IMR-90 (cell line): ENCODE results near the gene COA1. TPM values are rescaled to one million over a fixed set of nuclear protein-coding genes. Genes with fewer than 3 reads are reported as not detected.

Experiments used
- ATAC-seq: fragments of 200-7000 bp; cut with Tn5 transposase; 2 replicates; pipeline ENCODE4 v1.9.1; 2020; ENCODE audit warnings: low read depth, mild to moderate bottlenecking, moderate library complexity
- BruUV-seq: library from RNA; stranded (reverse); fragments of 400-500 nt; replicated peaks from 2 replicates; lab custom pipeline; 2021; lab: Mats Ljungman, UMichigan
- CTCF ChIA-PET: fragments of 300-600 bp; formaldehyde crosslinking; extraction: SDS; loops from one replicate; lab custom pipeline; 2021; ENCODE audit warnings: antibody characterized with exemption; lab: Yijun Ruan, JAX
- POLR2A ChIA-PET: fragments of 300-600 bp; sonication (Branson Sonifier 250); formaldehyde crosslinking; loops from one replicate; lab custom pipeline; 2022; ENCODE audit warnings: antibody characterized with exemption; ENCODE audit not compliant: unreplicated experiment; lab: Charles Lee
- DNase-seq: peaks from one replicate; pipeline ENCODE4 v3.0.0; 2013
- H2AFZ ChIP-seq: replicated peaks from 2 replicates; pipeline ENCODE3; 2013; ENCODE audit warnings: low read length, mild to moderate bottlenecking; ENCODE audit not compliant: poor library complexity
- H2AK5ac ChIP-seq: 2 replicates; pipeline ENCODE4 v1.6.1; 2013; ENCODE audit warnings: low read depth, low read length, inconsistent platforms
- H2AK9ac ChIP-seq: replicated peaks from 2 replicates; pipeline ENCODE3; 2013; ENCODE audit warnings: mild to moderate bottlenecking, low read depth, low read length, moderate library complexity; ENCODE audit not compliant: poor library complexity
- H2BK120ac ChIP-seq: 2 replicates; pipeline ENCODE4 v1.6.1; 2013; ENCODE audit warnings: low read depth, low read length, inconsistent platforms
- H2BK15ac ChIP-seq: 3 replicates; pipeline ENCODE4 v1.6.1; 2013; ENCODE audit warnings: low read depth, low read length, inconsistent platforms
- H2BK20ac ChIP-seq: 2 replicates; pipeline ENCODE4 v1.6.1; 2013; ENCODE audit warnings: low read depth, mild to moderate bottlenecking, inconsistent platforms, low read length, moderate library complexity
- H2BK5ac ChIP-seq: 2 replicates; pipeline ENCODE4 v1.6.1; 2013; ENCODE audit warnings: mild to moderate bottlenecking, low read depth, low read length, inconsistent platforms; ENCODE audit not compliant: poor library complexity, severe bottlenecking
- H3K14ac ChIP-seq: replicated peaks from 2 replicates; pipeline ENCODE4 v1.6.1; 2013; ENCODE audit warnings: low read depth, low read length, inconsistent platforms
- H3K18ac ChIP-seq: 2 replicates; pipeline ENCODE4 v1.6.1; 2013; ENCODE audit warnings: low read depth, low read length, control low read depth
- H3K23ac ChIP-seq: 2 replicates; pipeline ENCODE4 v1.6.1; 2013; ENCODE audit warnings: low read depth, low read length, inconsistent platforms
- H3K27ac ChIP-seq: 2 replicates; pipeline ENCODE4 v1.5.1; 2013; ENCODE audit warnings: mild to moderate bottlenecking, control low read depth, low read length; ENCODE audit not compliant: insufficient read depth
- H3K27me3 ChIP-seq: 2 replicates; pipeline ENCODE4 v1.6.1; 2013; ENCODE audit warnings: low read length; ENCODE audit not compliant: control insufficient read depth, insufficient read depth
- H3K36me3 ChIP-seq: 2 replicates; pipeline ENCODE4 v1.6.1; 2013; ENCODE audit warnings: low read length, mixed read lengths; ENCODE audit not compliant: control insufficient read depth, insufficient read depth
- H3K4ac ChIP-seq: 2 replicates; pipeline ENCODE4 v1.6.1; 2013; ENCODE audit warnings: low read depth, low read length, inconsistent platforms
- H3K4me1 ChIP-seq: 2 replicates; pipeline ENCODE4 v1.6.1; 2013; ENCODE audit warnings: low read length, mixed read lengths; ENCODE audit not compliant: control insufficient read depth, insufficient read depth
- H3K4me2 ChIP-seq: 2 replicates; pipeline ENCODE4 v1.6.1; 2013; ENCODE audit warnings: low read depth, mild to moderate bottlenecking, control low read depth, low read length, moderate library complexity
- H3K4me3 ChIP-seq: 2 replicates; pipeline ENCODE4 v1.5.1; 2013; ENCODE audit warnings: low read depth, mild to moderate bottlenecking, control low read depth, low read length, moderate library complexity; ENCODE audit not compliant: insufficient read depth
- H3K56ac ChIP-seq: 2 replicates; pipeline ENCODE4 v1.6.1; 2013; ENCODE audit warnings: low read length, inconsistent platforms; ENCODE audit not compliant: insufficient read depth; ENCODE audit errors: extremely low read depth
- H3K79me1 ChIP-seq, 2 experiments: 2 replicates each; pipeline ENCODE4 v1.6.1; 2013; ENCODE audit warnings: low read length in 2 of 2, inconsistent platforms in 1 of 2, low read depth in 1 of 2
- H3K9ac ChIP-seq: 2 replicates; pipeline ENCODE4 v1.6.1; 2013; ENCODE audit warnings: low read depth, low read length, control low read depth
- H3K9me1 ChIP-seq: 2 replicates; pipeline ENCODE4 v1.6.1; 2013; ENCODE audit warnings: low read length, inconsistent platforms; ENCODE audit not compliant: insufficient read depth
- H3K9me3 ChIP-seq: 2 replicates; pipeline ENCODE4 v1.6.1; 2013; ENCODE audit warnings: low read length; ENCODE audit not compliant: control insufficient read depth, insufficient read depth
- H4K20me1 ChIP-seq: 2 replicates; pipeline ENCODE4 v1.6.1; 2013; ENCODE audit warnings: low read length, inconsistent platforms; ENCODE audit not compliant: insufficient read depth
- H4K5ac ChIP-seq: 2 replicates; pipeline ENCODE4 v1.6.1; 2013; ENCODE audit warnings: mild to moderate bottlenecking, low read depth, low read length, control low read depth
- H4K8ac ChIP-seq, 2 experiments: 2 replicates each; pipeline ENCODE4 v1.6.1; 2013; ENCODE audit warnings: low read depth in 2 of 2, low read length in 2 of 2, control low read depth in 1 of 2, inconsistent platforms in 1 of 2
- H4K91ac ChIP-seq: 2 replicates; pipeline ENCODE4 v1.6.1; 2013; ENCODE audit warnings: low read depth, low read length, inconsistent platforms; ENCODE audit not compliant: insufficient read depth
- BHLHE40 ChIP-seq: fragments of 150-350 bp; IDR thresholded peaks from 2 replicates; pipeline ENCODE4 v1.6.1; 2016; ENCODE audit warnings: mild to moderate bottlenecking, low read depth, low read length
- CEBPB ChIP-seq: IDR thresholded peaks from 2 replicates; pipeline ENCODE4 v1.6.1; 2012; ENCODE audit warnings: low read depth, low read length, improper control_type of control experiment
- CHD1 ChIP-seq: IDR thresholded peaks from 2 replicates; pipeline ENCODE4 v1.6.1; 2012; ENCODE audit warnings: low read depth, low read length, improper control_type of control experiment
- FOS ChIP-seq: fragments of 150-350 bp; IDR thresholded peaks from 2 replicates; pipeline ENCODE4 v1.6.1; 2016; ENCODE audit warnings: low read depth, low read length
- MAFK ChIP-seq: IDR thresholded peaks from 2 replicates; pipeline ENCODE4 v1.6.1; 2012; ENCODE audit warnings: low read depth, low read length, improper control_type of control experiment
- MAZ ChIP-seq: IDR thresholded peaks from 2 replicates; pipeline ENCODE4 v1.6.1; 2012; ENCODE audit warnings: low read depth, mild to moderate bottlenecking, low read length, improper control_type of control experiment, moderate library complexity, borderline replicate concordance
- MXI1 ChIP-seq: IDR thresholded peaks from 2 replicates; pipeline ENCODE4 v1.6.1; 2012; ENCODE audit warnings: low read depth, mild to moderate bottlenecking, low read length, moderate library complexity, borderline replicate concordance
- NFE2L2 ChIP-seq: fragments of 150-350 bp; IDR thresholded peaks from 2 replicates; pipeline ENCODE4 v1.6.1; 2016; ENCODE audit warnings: low read depth, mild to moderate bottlenecking, low read length
- POLR2A ChIP-seq: IDR thresholded peaks from 2 replicates; pipeline ENCODE4 v1.6.1; 2012; ENCODE audit warnings: mild to moderate bottlenecking, low read depth, low read length
- RAD21 ChIP-seq: IDR thresholded peaks from 2 replicates; pipeline ENCODE4 v1.6.1; 2012; ENCODE audit warnings: low read length, improper control_type of control experiment
- RCOR1 ChIP-seq: IDR thresholded peaks from 2 replicates; pipeline ENCODE4 v1.6.1; 2012; ENCODE audit warnings: mild to moderate bottlenecking, low read length, improper control_type of control experiment; ENCODE audit not compliant: insufficient replicate concordance
- WGBS, 2 experiments: methylation state at CpG; one replicate each; pipeline versions ENCODE4 v1.1.5 to v1.1.7; 2013; ENCODE audit warnings: missing lambda C conversion rate in 2 of 2; ENCODE audit not compliant: insufficient read length in 1 of 2; ENCODE audit errors: extremely low coverage in 2 of 2; 5-methylcytosine and 5-hydroxymethylcytosine counted together
- dilution Hi-C: fragments of 300-500 bp; cut with HindIII; formaldehyde crosslinking; loops from one replicate; pipeline ENCODE4 v1.14.3; 2018; ENCODE audit warnings: low sequenced_read_pairs; ENCODE audit not compliant: unreplicated experiment
- in situ Hi-C: fragments of 300-500 bp; cut with MboI; formaldehyde crosslinking; loops from 3 replicates; pipeline ENCODE4 v1.14.3; 2019; ENCODE audit warnings: low sequenced_read_pairs, inconsistent platforms, mixed read lengths
- intact Hi-C: fragments of 100-400 bp; cut with micrococcal nuclease; formaldehyde crosslinking; loops from 2 replicates; pipeline ENCODE4 v1.10.0; 2022
- polyA plus RNA-seq, 3 experiments: library from polyadenylated mRNA; depleted of rRNA; stranded (reverse); fragments of >200 nt; gene quantifications; 2 replicates each; pipeline ENCODE4 v1.2.3, GENCODE V29; 2012; ENCODE audit warnings: low replicate concordance in 1 of 3
- total RNA-seq: library from RNA; depleted of rRNA; stranded (reverse); fragments of >200 nt; gene quantifications from 2 replicates; pipeline ENCODE4 v1.2.3, GENCODE V29; 2012
- TF ChIP-seq, protein P1 (sequence below): fragments of 150-350 bp; IDR thresholded peaks from 2 replicates; pipeline ENCODE4 v1.6.1; 2016; ENCODE audit warnings: low read depth, mild to moderate bottlenecking, low read length, moderate library complexity, borderline replicate concordance
- TF ChIP-seq, protein P2 (sequence below): conservative IDR thresholded peaks from 2 replicates; pipeline ENCODE4 v1.5.1; 2012; ENCODE audit warnings: mild to moderate bottlenecking, low read depth, low read length, improper control_type of control experiment
- TF ChIP-seq, protein P3 (sequence below): fragments of 150-350 bp; IDR thresholded peaks from 2 replicates; pipeline ENCODE4 v1.6.1; 2017; ENCODE audit warnings: mild to moderate bottlenecking, antibody characterized with exemption, low read length, low read depth

The COA1 gene
- total and polyA plus RNA-seq, 2 of the 4 experiments (the other 2 are of a cell fraction) = 34.2 to 59.5 TPM

DNA sequence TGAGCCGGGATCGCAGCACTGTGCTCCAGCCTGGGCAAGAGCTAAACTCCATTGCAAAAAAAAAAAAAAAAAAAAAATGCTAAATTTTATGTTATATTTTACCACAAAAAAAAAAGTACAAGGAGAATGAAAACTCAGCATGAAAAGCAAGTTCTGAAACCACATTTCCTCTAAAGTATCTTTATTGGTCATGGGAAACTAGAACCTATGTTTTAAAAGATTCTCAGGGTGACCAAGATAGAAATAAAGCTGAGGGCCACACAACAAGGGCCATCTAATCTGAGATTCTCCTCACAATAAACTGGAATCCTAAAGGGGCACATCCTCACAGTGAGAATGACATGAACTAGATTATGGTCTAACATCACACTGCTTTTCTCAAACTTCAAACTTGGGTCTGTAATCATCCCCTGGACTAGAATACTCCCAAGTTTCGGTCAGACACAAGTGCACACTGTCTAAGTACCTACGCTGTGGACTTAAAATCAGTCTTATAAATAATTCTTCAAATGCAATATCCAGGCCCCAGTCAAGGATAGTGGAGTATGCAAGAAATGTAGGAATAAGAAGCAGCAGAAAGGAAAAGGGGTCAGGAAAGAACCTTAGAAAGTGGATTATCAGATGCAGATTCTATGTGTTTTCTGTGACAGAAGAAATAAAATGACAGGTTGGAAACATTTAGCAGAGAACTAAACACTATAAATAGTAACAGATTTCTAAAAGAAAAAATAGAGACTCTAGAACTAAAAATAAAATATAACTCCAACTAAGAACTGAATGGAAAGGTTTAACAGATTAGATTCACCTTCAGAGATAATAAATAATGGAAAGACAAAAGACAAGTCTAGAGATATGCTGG is 49.9 kb downstream of the COA1 start:
- Histone ChIP-seq H3K27ac (no peak overlapping the region), H4K91ac (no peak overlapping the region), H4K20me1 (no peaks in the 10 kb centered on the region), H2BK15ac (no peak overlapping the region; the same call in 2 of the 3 replicates), H3K4me2 (no peak overlapping the region), H3K9me3 (no peaks in the 10 kb centered on the region), H2BK120ac (peak overlapping the region; percentile 52; the same call in 1 of the 2 replicates), H4K5ac (no peak overlapping the region), H3K9me1 (no peaks in the 10 kb centered on the region), H2AFZ (no peak overlapping the region), H3K27me3 (no peaks in the 10 kb centered on the region), H3K4ac (no peak overlapping the region), H3K4me1 (no peaks in the 10 kb centered on the region), H2AK9ac (no peak overlapping the region), H3K23ac (peak overlapping the region; percentile 45; the same call in 1 of the 2 replicates), H3K18ac (peak overlapping the region; percentile 59; the same call in 1 of the 2 replicates), H3K56ac (no peak overlapping the region), H2BK20ac (0 out of 2 replicates have a peak overlapping the region, but pooled peaks have one; percentile 59), H3K9ac (no peak overlapping the region), H4K8ac (no peak overlapping the region; a peak in 1 of 4 replicates), H3K4me3 (no peak overlapping the region), H2AK5ac (0 out of 2 replicates have a peak overlapping the region, but pooled peaks have one; percentile 43), H2BK5ac (no peak overlapping the region), H3K14ac (peak overlapping the region; percentile 30; the same call in 1 of the 2 replicates), H3K36me3 (no peaks in the 10 kb centered on the region), H3K79me1 (peaks cover 13 to 31% of the 10 kb centered on the region in 2 experiments)
- no CpG with 5 or more reads among the region's 4 CpGs for WGBS, 2 experiments
- intact Hi-C loops = no loop called here
- in situ Hi-C loops = no loop called here
- BruUV-seq = no TSS peak
- ChIA-PET POLR2A (no interaction called here), CTCF (interaction anchor here (1.0 kb wide), 1 partner anchor 13 kb away, joined by 3 read pairs; no protein-coding TSS in a partner anchor)
- dilution Hi-C loops = no loop called here
- ATAC-seq (no peak), DNase-seq (no peak)
- no peak for TF ChIP-seq FOS
- TF ChIP-seq RAD21 = no peak
- no peak for TF ChIP-seq NFE2L2
- TF ChIP-seq CEBPB = no peak
- TF ChIP-seq, protein P1, sequence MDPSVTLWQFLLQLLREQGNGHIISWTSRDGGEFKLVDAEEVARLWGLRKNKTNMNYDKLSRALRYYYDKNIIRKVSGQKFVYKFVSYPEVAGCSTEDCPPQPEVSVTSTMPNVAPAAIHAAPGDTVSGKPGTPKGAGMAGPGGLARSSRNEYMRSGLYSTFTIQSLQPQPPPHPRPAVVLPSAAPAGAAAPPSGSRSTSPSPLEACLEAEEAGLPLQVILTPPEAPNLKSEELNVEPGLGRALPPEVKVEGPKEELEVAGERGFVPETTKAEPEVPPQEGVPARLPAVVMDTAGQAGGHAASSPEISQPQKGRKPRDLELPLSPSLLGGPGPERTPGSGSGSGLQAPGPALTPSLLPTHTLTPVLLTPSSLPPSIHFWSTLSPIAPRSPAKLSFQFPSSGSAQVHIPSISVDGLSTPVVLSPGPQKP = no peak
- TF ChIP-seq, protein P2, sequence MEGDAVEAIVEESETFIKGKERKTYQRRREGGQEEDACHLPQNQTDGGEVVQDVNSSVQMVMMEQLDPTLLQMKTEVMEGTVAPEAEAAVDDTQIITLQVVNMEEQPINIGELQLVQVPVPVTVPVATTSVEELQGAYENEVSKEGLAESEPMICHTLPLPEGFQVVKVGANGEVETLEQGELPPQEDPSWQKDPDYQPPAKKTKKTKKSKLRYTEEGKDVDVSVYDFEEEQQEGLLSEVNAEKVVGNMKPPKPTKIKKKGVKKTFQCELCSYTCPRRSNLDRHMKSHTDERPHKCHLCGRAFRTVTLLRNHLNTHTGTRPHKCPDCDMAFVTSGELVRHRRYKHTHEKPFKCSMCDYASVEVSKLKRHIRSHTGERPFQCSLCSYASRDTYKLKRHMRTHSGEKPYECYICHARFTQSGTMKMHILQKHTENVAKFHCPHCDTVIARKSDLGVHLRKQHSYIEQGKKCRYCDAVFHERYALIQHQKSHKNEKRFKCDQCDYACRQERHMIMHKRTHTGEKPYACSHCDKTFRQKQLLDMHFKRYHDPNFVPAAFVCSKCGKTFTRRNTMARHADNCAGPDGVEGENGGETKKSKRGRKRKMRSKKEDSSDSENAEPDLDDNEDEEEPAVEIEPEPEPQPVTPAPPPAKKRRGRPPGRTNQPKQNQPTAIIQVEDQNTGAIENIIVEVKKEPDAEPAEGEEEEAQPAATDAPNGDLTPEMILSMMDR = no peak
- TF ChIP-seq POLR2A = no peak
- no peak for TF ChIP-seq MAFK
- no peak for TF ChIP-seq BHLHE40
- TF ChIP-seq, protein P3, sequence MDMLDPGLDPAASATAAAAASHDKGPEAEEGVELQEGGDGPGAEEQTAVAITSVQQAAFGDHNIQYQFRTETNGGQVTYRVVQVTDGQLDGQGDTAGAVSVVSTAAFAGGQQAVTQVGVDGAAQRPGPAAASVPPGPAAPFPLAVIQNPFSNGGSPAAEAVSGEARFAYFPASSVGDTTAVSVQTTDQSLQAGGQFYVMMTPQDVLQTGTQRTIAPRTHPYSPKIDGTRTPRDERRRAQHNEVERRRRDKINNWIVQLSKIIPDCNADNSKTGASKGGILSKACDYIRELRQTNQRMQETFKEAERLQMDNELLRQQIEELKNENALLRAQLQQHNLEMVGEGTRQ = no peak
- TF ChIP-seq MAZ = no peak
- no peak for TF ChIP-seq RCOR1
- no peak for TF ChIP-seq CHD1
- TF ChIP-seq MXI1 = no peak
